ENCODE measurements around the gene RASGRF1. TPM values are rescaled to one million over a fixed set of nuclear protein-coding genes. Genes with fewer than 3 reads are reported as not detected.

The RASGRF1 gene
- total and polyA plus RNA-seq, 9 donors, result 0.23 to 9.5 (median 1.0) TPM; not detected in 1

DNA sequence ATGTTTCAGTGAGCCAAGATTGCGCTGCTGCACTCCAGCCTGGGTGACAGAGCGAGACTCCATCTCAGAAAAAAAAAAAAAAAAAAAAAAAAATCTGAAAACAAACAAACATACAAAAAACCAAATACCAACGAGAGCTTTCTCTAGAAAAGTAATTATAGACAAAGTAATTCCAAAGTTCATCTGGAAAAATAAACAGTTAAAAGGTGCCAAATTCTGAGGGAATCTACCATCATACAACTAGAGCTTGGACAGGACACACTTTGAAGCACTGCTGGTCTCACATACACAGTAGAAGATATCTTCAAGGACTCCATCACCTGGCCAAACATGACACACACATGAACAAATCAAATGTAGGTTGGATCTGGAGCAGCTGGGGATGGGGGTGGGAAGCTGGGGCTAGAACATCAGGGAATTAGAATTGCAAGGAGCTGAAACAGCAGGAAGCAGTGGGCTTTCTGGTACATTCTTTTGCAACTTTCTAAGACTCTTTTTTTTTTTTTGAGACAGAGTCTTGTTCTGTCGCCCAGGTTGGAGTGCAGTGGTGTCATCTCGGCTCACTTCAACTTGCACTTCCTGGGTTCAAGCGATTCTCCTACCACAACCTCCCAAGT, 104.6 kb downstream of the RASGRF1 start:
- 77 to 80% (median 77%) methylated on average over 6 of the region's 6 CpGs for WGBS, 3 donors
- Histone ChIP-seq H3K4me3 (no peak overlapping the region), H3K9me3 (no peaks in the 10 kb centered on the region), H3K4me1 (ENCODE audit: insufficient read depth) (peaks cover 3% of the 10 kb centered on the region), H3K36me3 (no peaks in the 10 kb centered on the region), H3K27me3 (no peaks in the 10 kb centered on the region), H3K27ac (no peak overlapping the region)
- DNase-seq, result no peak
- intact Hi-C loops (cut with DNase I), result no loop called here
- TF ChIP-seq, protein P1, sequence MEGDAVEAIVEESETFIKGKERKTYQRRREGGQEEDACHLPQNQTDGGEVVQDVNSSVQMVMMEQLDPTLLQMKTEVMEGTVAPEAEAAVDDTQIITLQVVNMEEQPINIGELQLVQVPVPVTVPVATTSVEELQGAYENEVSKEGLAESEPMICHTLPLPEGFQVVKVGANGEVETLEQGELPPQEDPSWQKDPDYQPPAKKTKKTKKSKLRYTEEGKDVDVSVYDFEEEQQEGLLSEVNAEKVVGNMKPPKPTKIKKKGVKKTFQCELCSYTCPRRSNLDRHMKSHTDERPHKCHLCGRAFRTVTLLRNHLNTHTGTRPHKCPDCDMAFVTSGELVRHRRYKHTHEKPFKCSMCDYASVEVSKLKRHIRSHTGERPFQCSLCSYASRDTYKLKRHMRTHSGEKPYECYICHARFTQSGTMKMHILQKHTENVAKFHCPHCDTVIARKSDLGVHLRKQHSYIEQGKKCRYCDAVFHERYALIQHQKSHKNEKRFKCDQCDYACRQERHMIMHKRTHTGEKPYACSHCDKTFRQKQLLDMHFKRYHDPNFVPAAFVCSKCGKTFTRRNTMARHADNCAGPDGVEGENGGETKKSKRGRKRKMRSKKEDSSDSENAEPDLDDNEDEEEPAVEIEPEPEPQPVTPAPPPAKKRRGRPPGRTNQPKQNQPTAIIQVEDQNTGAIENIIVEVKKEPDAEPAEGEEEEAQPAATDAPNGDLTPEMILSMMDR (IDR thresholded peaks at IDR 0.05), result no peak
- TF ChIP-seq POLR2A (IDR thresholded peaks at IDR 0.05) (no peak), EP300 (IDR thresholded peaks at IDR 0.05) (no peak)

DNA sequence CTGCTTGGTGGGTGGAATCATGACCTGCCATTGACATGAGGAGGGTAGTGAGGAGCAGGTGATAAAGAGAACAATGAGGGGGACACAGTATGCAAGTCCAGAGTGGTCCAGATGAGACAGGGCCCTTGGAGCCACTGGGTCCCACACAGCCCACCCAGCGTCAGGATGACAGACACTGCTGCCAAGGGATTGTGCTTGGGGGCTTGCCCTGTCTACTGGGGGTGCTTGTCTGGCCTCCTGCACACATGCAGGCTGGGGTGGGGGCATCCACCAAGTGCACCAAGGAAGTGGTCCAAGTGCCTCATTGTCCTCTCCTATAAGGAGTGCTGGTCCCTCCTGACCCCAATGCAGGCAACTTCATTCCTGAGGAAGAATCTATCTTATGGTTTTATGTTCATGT, 106.5 kb downstream of the RASGRF1 start:
- Histone ChIP-seq H3K27ac (no peak overlapping the region), H3K27me3 (no peaks in the 10 kb centered on the region), H3K9me3 (no peaks in the 10 kb centered on the region), H3K4me1 (ENCODE audit: insufficient read depth) (peaks cover 6% of the 10 kb centered on the region), H3K36me3 (no peaks in the 10 kb centered on the region), H3K4me3 (no peak overlapping the region)
- no peak for DNase-seq
- WGBS, 3 donors, result 93 to 100% (median 93%) methylated on average over 1 of the region's 1 CpG
- TF ChIP-seq EP300 (IDR thresholded peaks at IDR 0.05) (no peak), POLR2A (IDR thresholded peaks at IDR 0.05) (no peak)
- TF ChIP-seq, protein P1 (IDR thresholded peaks at IDR 0.05), result no peak
- intact Hi-C loops (cut with DNase I), result loop anchor here in 1 of 4 donors (5.0 kb wide), 1 partner anchor 72 kb away; no protein-coding TSS in a partner anchor

DNA sequence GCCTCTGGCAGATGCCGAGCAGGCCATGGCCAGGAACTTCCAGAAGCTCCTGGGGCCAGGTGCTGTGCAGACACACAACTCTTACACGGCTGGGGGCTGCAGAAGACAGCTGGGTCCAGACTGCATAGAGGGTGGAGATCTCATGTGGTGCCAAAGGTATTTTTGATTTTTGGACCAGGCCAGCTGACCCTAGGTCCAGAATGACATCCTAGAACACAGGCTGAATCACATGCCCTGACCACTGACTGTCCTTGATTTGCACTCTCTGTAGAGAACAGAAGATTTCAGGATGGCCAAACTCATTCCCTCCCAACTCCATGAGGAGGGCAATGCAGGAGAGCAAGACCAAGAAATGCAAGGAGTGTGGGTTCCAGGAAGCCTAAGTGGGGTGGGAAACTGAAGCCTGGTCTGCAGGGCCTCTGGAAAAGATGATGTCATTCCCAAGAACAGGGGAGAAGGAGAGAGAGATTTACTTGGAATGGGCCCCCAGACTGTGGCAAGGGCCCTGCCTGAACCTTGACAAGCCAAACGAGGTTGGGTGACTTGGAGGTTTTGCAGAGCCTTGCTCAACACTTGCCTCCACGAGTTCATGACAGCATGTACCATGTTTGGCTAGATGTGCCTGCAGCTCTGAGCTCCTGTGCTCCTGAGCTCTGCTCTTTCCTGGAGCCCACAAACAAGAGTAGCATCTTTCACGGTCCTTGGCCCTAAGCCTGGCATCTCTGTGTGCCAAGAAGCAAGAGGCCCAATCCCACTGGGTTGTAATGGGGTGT, 107.2 kb downstream of the RASGRF1 start:
- H3K27ac ChIP-seq, result no peak overlapping the region
- peaks cover 6% of the 10 kb centered on the region for H3K4me1 ChIP-seq (ENCODE audit: insufficient read depth)
- TF ChIP-seq, protein P1 (IDR thresholded peaks at IDR 0.05), result no peak
- TF ChIP-seq EP300 (IDR thresholded peaks at IDR 0.05) (no peak), POLR2A (IDR thresholded peaks at IDR 0.05) (no peak)
- H3K36me3 ChIP-seq, result no peaks in the 10 kb centered on the region
- WGBS, 3 donors, result 62 to 67% (median 67%) methylated on average over 5 of the region's 5 CpGs
- no peaks in the 10 kb centered on the region for H3K27me3 ChIP-seq
- intact Hi-C loops (cut with DNase I), result loop anchor here in 1 of 4 donors (5.0 kb wide), 1 partner anchor 71 kb away; no protein-coding TSS in a partner anchor
- H3K4me3 ChIP-seq, result no peak overlapping the region
- DNase-seq, result no peak
- H3K9me3 ChIP-seq, result no peaks in the 10 kb centered on the region

DNA sequence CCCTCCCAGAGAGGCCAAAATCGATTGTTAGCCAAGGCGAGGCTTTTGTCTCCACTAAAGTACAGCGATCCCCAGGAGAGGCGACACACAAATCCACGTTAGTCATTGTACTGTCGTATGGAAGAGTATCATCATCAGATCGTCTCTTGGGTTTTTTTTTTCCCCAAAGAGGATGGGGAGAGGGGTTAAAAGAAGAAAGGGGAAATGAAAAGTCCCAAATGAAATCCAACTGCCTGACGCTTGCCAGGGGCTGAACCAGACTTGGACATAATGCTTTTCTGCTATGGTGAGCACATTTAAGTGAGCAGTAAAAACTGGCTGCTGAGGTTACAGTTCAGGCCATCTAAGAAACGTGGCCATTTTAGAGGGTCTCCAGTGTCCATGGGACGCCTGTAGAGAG, 107.8 kb downstream of the RASGRF1 start:
- H3K27me3 ChIP-seq, result no peaks in the 10 kb centered on the region
- H3K9me3 ChIP-seq, result no peaks in the 10 kb centered on the region
- TF ChIP-seq, protein P1 (IDR thresholded peaks at IDR 0.05), result no peak
- TF ChIP-seq POLR2A (IDR thresholded peaks at IDR 0.05) (no peak), EP300 (IDR thresholded peaks at IDR 0.05) (no peak)
- H3K4me1 ChIP-seq (ENCODE audit: insufficient read depth), result peaks cover 6% of the 10 kb centered on the region
- intact Hi-C loops (cut with DNase I), result loop anchor here in 1 of 4 donors (5.0 kb wide), 1 partner anchor 70 kb away; no protein-coding TSS in a partner anchor
- H3K27ac ChIP-seq, result no peak overlapping the region
- no peak for DNase-seq
- H3K36me3 ChIP-seq, result no peaks in the 10 kb centered on the region
- 85 to 87% (median 85%) methylated on average over 10 of the region's 10 CpGs for WGBS, 3 donors
- no peak overlapping the region for H3K4me3 ChIP-seq

Data from ovary (tissue), 9 donors.